Pancreas (tissue), 10 donors: ENCODE results near the gene LBHD2. TPM values are rescaled to one million over a fixed set of nuclear protein-coding genes. Genes with fewer than 3 reads are reported as not detected.
"Not testable (repeated sequence)": the region's sequence is repeated elsewhere in the genome, so short reads cannot be mapped to it uniquely, and the experiment has no call there.

Experiments used
- ATAC-seq, 4 donors: fragments of 200-7000 bp; cut with Tn5 transposase; one replicate each; pipeline versions ENCODE4 v1.8.0 to v1.9.1; 2020; ENCODE audit warnings: mild to moderate bottlenecking in 4 of 4, moderate library complexity in 4 of 4
- DNase-seq, 6 donors: peaks; one replicate each; pipeline ENCODE4 v3.0.0-alpha.2; 2020
- FAIRE-seq: peaks from 2 replicates; lab custom pipeline; 2012; peaks lifted over from hg19 to GRCh38; lab: Jason Lieb, UNC
- H3K27ac ChIP-seq, 4 donors: fragments of 200-600 bp; sonication (generic); 1 replicate in 3 of 4; 2 replicates in 1 of 4; pipeline versions ENCODE4 v1.5.0 to v1.8.0; 2020
- H3K27me3 ChIP-seq, 4 donors: fragments of 200-600 bp; one replicate each; pipeline ENCODE4 v1.8.0; 2021
- H3K36me3 ChIP-seq, 3 donors: fragments of 200-600 bp; sonication (generic) in 1 of 3; one replicate each; pipeline versions ENCODE4 v1.5.0 to v1.8.0; 2020 to 2021
- H3K4me1 ChIP-seq, 3 donors: fragments of 200-600 bp; one replicate each; pipeline ENCODE4 v1.8.0; 2021
- H3K4me3 ChIP-seq, 4 donors: fragments of 200-600 bp; sonication (generic) in 2 of 4; one replicate each; pipeline versions ENCODE4 v1.5.0 to v1.8.0; 2020 to 2021
- H3K9me3 ChIP-seq, 4 donors: fragments of 200-600 bp; one replicate each; pipeline ENCODE4 v1.8.0; 2021
- CTCF ChIP-seq, 4 donors: fragments of 200-600 bp; sonication (generic) in 3 of 4; IDR thresholded peaks; one replicate each; pipeline versions ENCODE4 v1.5.0 to v1.8.0; 2021; ENCODE audit warnings: antibody characterized with exemption in 4 of 4
- WGBS, 2 donors: extraction: QIAGEN DNeasy Blood & Tissue Kit; methylation state at CpG; one replicate each; pipeline ENCODE4 v1.1.7; 2013; 5-methylcytosine and 5-hydroxymethylcytosine counted together
- intact Hi-C, 3 donors: fragments of 100-400 bp; cut with DNase I; formaldehyde crosslinking; loops; one replicate each; pipeline versions ENCODE4 v1.11.1 to v1.14.2; 2022
- polyA plus RNA-seq, 2 donors: library from polyadenylated mRNA; stranded (reverse); fragments of 200-250 nt; gene quantifications; one replicate each; pipeline ENCODE4 v1.2.3, GENCODE V29; 2013
- total RNA-seq, 6 donors: library from RNA; stranded (reverse); fragmentation: NEBNext Ultra II Directional in 4 of 6; extraction: Animal tissue kit (Norgen Biotek cat#: 25700) in 4 of 6; gene quantifications; one replicate each; pipeline versions ENCODE4 v1.2.1 to v1.2.4, GENCODE V29; 2021 to 2023
- donor health status: healthy with polysubstance abuse.
- donor health status: DM: no; HTN: no; CAD: no; lungs with moderate emphysema.
- donor health status: DM: no; HTN: no; CAD: no.
- donor health status: control.
- donor health status: control.
- donor health status: Bipolar disorder and iron deficiency.
- donor health status: DM: yes; HTN: yes; CAD: no.
- donor health status: DM: no; HTN: no; CAD: no.
- donor health status: DM: no; HTN: no; CAD: no.
- donor health status: DM: yes; HTN: yes; CAD: no.

Gene LBHD2
- total RNA-seq = not detected
- polyA plus RNA-seq = not detected

- no peaks in the 10 kb centered on the region for H3K4me1 ChIP-seq
- 14 to 17% methylated on average over 57 to 61 of the region's 61 CpGs for WGBS, 2 donors
- H3K9me3 ChIP-seq = no peaks in the 10 kb centered on the region
- no peak within 1 kb of the TSS for H3K4me3 ChIP-seq
- no peak within 1 kb of the TSS for H3K27ac ChIP-seq
- FAIRE-seq (no peak), DNase-seq (peak in 3 of 6 donors; percentile 18 to 73 (median 60)), ATAC-seq (peak in 3 of 4 donors; percentile 25 to 51 (median 41))
- TF ChIP-seq CTCF (IDR thresholded peaks at IDR 0.05) = no peak
- H3K36me3 ChIP-seq = no peaks in the 10 kb centered on the region
- intact Hi-C loops = loop anchor here in 1 of 3 donors (10.0 kb wide), 1 partner anchor 201 kb away; no protein-coding TSS in a partner anchor
- H3K27me3 ChIP-seq = no peaks in the 10 kb centered on the region
Measured at GRCh38 chr14:103084021-103084919, at the start of gene LBHD2. Gene LBHD2, plus strand, starts transcription at chr14:103084210. Its CDS starts 1,803 bp downstream, at chr14:103086013.

GRCh38 chr14:103041464-103041863, 42.5 kb upstream of the LBHD2 start:
- DNase-seq = peak in 1 of 6 donors; percentile 43
- Histone ChIP-seq H3K9me3 (no peaks in the 10 kb centered on the region), H3K36me3 (no peaks in the 10 kb centered on the region), H3K4me1 (peaks cover 0 to 23% (median 23%) of the 10 kb centered on the region in 3 donors), H3K27me3 (no peaks in the 10 kb centered on the region), H3K4me3 (no peak overlapping the region), H3K27ac (no peak overlapping the region)
- no peak for TF ChIP-seq CTCF (IDR thresholded peaks at IDR 0.05)
- ATAC-seq = no peak
- intact Hi-C loops = no loop called here
- 96% methylated on average over 20 of the region's 20 CpGs for WGBS, 2 donors
- FAIRE-seq = no peak

GRCh38 chr14:103043257-103044015, 40.6 kb upstream of the LBHD2 start:
- DNase-seq (no peak), ATAC-seq (no peak), FAIRE-seq (no peak)
- Histone ChIP-seq H3K27ac (no peak overlapping the region), H3K27me3 (no peaks in the 10 kb centered on the region), H3K4me3 (no peak overlapping the region), H3K4me1 (peaks cover 0 to 23% (median 23%) of the 10 kb centered on the region in 3 donors), H3K36me3 (no peaks in the 10 kb centered on the region), H3K9me3 (no peaks in the 10 kb centered on the region)
- no peak for TF ChIP-seq CTCF (IDR thresholded peaks at IDR 0.05)
- WGBS, 2 donors = 94 to 95% methylated on average over 8 of the region's 8 CpGs
- intact Hi-C loops = no loop called here

- H3K4me3 ChIP-seq = peak overlapping the region in 1 of 4 donors; percentile 10
- no peaks in the 10 kb centered on the region for H3K36me3 ChIP-seq
- ATAC-seq (peak; percentile 66 to 85 (median 73)), FAIRE-seq (no peak), DNase-seq (no peak)
- peak overlapping the region in 2 of 4 donors; percentile 36 to 37 for H3K27ac ChIP-seq
- H3K9me3 ChIP-seq = no peaks in the 10 kb centered on the region
- intact Hi-C loops = no loop called here
- no peak for TF ChIP-seq CTCF (IDR thresholded peaks at IDR 0.05)
- no peaks in the 10 kb centered on the region for H3K27me3 ChIP-seq
- 4 to 6% methylated on average over 15 of the region's 15 CpGs for WGBS, 2 donors
- H3K4me1 ChIP-seq = peaks cover 0 to 23% (median 23%) of the 10 kb centered on the region in 3 donors
Measured at GRCh38 chr14:103045371-103045869, 38.6 kb upstream of the LBHD2 start.

GRCh38 chr14:103047453-103047852, 36.6 kb upstream of the LBHD2 start:
- H3K4me3 ChIP-seq, FAIRE-seq, H3K27ac ChIP-seq, H3K27me3 ChIP-seq, intact Hi-C loops, H3K36me3 ChIP-seq, H3K9me3 ChIP-seq, ATAC-seq: not testable (repeated sequence)
- H3K4me1 ChIP-seq = peaks cover 0 to 27% (median 23%) of the 10 kb centered on the region in 3 donors
- WGBS, 2 donors = 95 to 98% methylated on average over 8 of the region's 8 CpGs
- peak in 1 of 6 donors; percentile 6 for DNase-seq
